Measurements from ENCODE around the gene HNF1B. TPM values are rescaled to one million over a fixed set of nuclear protein-coding genes. Genes with fewer than 3 reads are reported as not detected.

Gene HNF1B
- total and polyA plus RNA-seq, 10 of the 15 experiments (the other 5 are each of a cell fraction or from before 2014, with no cell fraction given) = 0.51 to 12.7 (median 1.9) TPM

DNA sequence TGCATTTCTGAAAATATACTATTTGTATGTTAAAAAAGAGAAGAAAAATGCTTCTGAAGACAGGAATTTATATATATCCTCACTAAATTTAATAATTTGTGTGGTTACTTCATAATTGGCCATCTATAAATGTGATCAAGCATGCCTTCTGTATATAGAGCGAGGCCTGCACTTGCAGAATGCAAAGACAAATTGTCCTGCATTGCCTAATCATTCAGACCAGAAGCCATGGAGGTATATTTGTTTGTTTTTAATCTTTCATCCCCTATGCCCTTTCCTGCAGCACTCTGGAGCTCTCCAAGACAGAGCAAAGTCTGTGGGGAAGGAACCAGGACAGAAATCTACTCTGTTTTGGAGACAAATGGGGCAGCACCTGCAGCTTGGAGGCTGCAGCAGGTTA is 77.8 kb downstream of the HNF1B start:
- DNase-seq (ENCODE audit: low read depth, low spot score) (no peak), FAIRE-seq (no peak), ATAC-seq (no peak)
- SMC1A ChIA-PET (ENCODE audit: uncharacterized antibody, unreplicated experiment) = no interaction called here
- intact Hi-C loops (cut with micrococcal nuclease; ENCODE audit: unreplicated experiment) (no loop called here), in situ Hi-C loops (cut with MboI) (no loop called here)
- Histone ChIP-seq H3K4me3 (no peak overlapping the region), H3K27me3 (replicated peaks in 1 of 2; ENCODE audit: control insufficient read depth in 2 of 2, insufficient read depth in 2 of 2, low read length in 1 of 2) (no peaks in the 10 kb centered on the region), H3K9ac (ENCODE audit: control insufficient read depth, insufficient read depth, low read length) (no peak overlapping the region), H4K20me1 (ENCODE audit: control insufficient read depth, insufficient read depth) (no peaks in the 10 kb centered on the region), H3K4me2 (ENCODE audit: control insufficient read depth, insufficient read depth) (no peak overlapping the region), H3K9me3 (replicated peaks; ENCODE audit: control insufficient read depth, insufficient read depth, low read length) (no peaks in the 10 kb centered on the region), H3K36me3 (ENCODE audit: control insufficient read depth in 2 of 2, insufficient read depth in 2 of 2, low read length in 1 of 2) (no peaks in the 10 kb centered on the region), H3K79me2 (ENCODE audit: control insufficient read depth, insufficient read depth, low read length) (no peaks in the 10 kb centered on the region), H2AFZ (ENCODE audit: control insufficient read depth, low read depth, low read length) (no peak overlapping the region), H3K27ac (ENCODE audit: control insufficient read depth, insufficient read depth) (no peak overlapping the region), H3K4me1 (ENCODE audit: control insufficient read depth, insufficient read depth, low read length) (no peaks in the 10 kb centered on the region)
- POLR2A ChIA-PET = no interaction called here
- 10% methylated on average over 1 of the region's 1 CpG for WGBS (ENCODE audit: insufficient coverage, insufficient replicate concordance, low lambda C conversion rate, missing lambda C conversion rate)
- RAD21 ChIA-PET (ENCODE audit: unreplicated experiment) = no interaction called here
- BruUV-seq (replicated peaks) = no TSS peak
- CTCF ChIA-PET = no interaction called here
- TF ChIP-seq ASH2L (IDR thresholded peaks at IDR 0.05; ENCODE audit: borderline replicate concordance, low read depth) (no peak), ZNF217 (IDR thresholded peaks at IDR 0.05) (no peak), ZBED1 (IDR thresholded peaks at IDR 0.05; ENCODE audit: borderline replicate concordance) (no peak), PAX5 (IDR thresholded peaks at IDR 0.05; ENCODE audit: borderline replicate concordance, low read depth, low read length) (no peak), SIN3A (IDR thresholded peaks at IDR 0.05; ENCODE audit: low read depth, low read length) (no peak), CUX1 (IDR thresholded peaks at IDR 0.05; ENCODE audit: insufficient replicate concordance, low read depth, low read length) (no peak), JUNB (IDR thresholded peaks at IDR 0.05) (no peak), SREBF2 (IDR thresholded peaks at IDR 0.05; ENCODE audit: low read length) (no peak), ZBTB33 (IDR thresholded peaks at IDR 0.05) (no peak), NFYA (IDR thresholded peaks at IDR 0.05; ENCODE audit: borderline replicate concordance, low read depth, low read length) (no peak), ZBTB40 (IDR thresholded peaks at IDR 0.05; ENCODE audit: borderline replicate concordance) (no peak), KDM1A (IDR thresholded peaks at IDR 0.05; ENCODE audit: borderline replicate concordance) (no peak), EP300 (IDR thresholded peaks at IDR 0.05; ENCODE audit: borderline replicate concordance in 1 of 2, control insufficient read depth in 1 of 2, low read depth in 2 of 2, low read length in 2 of 2) (no peak), SIX5 (IDR thresholded peaks at IDR 0.05; ENCODE audit: low read depth, low read length, severe bottlenecking) (no peak), CREB1 (IDR thresholded peaks at IDR 0.05; ENCODE audit: low read depth) (no peak)
